T-helper 22 cell (primary cell): ENCODE results near the gene MCM3AP.

Experiments used
- DNase-seq: peaks from one replicate; pipeline ENCODE4 v3.0.0-alpha.2; 2020; ENCODE audit warnings: low read depth

Gene MCM3AP

GRCh38 chr21:46216132-46216747 lies 69.2 kb downstream of the MCM3AP start:
- DNase-seq: no peak

DNA sequence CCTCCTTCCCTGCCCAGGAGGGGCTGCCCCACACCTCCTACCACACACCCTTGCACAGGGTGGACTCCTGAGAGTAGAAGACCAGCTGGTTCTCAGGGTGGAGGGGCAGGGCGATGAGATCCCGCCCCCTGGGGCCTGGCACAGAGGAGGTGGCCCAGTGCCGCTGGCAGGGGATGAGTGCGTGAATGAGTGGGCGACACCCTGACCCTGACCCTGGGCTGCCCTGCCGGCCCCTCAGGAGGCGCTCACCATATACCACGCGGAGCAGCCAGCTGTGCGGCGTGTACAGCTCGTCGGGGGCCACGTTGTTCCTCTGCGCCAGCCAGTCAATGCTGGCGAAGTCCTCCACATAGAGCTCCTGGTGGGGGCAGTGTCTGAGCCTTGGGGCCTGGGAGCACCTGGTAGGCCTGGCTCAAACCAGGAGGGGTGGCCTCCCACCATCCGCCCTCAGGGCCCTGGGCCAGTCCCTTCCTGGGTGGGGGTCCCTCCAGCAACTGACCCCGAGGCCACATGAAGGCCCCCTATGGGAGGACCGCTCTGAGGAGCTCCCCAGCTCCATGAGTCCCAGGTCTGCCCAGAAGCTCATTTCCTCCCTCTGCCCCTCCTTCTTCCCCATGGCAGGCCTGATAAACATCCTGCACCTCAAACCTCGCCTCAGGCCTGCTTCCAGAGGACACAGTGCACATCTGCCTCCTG lies 69.8 kb downstream of the MCM3AP start:
- no peak for DNase-seq

GRCh38 chr21:46214478-46215340 lies 70.7 kb downstream of the MCM3AP start:
- DNase-seq: no peak

DNA sequence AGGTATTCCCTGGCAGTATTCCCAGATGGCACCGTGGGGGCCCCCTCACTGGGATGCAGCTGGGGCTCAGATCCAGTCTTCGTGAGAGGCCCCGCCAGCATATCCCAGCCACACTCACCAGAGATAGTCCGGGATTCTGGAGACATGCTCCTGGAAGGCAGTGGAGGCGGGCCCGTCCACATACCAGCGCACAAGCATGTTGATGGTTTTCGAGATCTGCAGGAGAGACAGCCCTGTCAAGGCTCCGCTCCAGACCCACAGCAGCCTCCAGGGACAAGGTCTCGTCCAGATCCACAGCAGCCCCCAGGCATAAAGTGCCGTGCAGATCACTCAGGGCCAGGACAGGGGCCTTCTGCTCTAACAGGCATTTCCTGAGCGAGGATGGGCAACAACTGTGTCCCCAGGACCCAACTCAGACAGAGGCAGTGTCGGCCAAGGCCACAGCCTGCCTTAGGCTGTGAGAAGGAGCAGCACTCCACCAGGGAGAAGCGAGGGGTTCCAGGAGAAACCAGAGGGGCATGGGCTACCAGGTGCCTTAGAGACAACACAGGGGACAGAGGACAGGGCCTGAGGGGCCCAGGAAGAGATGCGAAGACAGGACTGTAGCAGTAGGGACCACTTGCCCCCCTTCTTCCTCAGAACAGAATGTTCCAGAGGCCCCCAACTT lies 71.7 kb downstream of the MCM3AP start:
- no peak for DNase-seq

GRCh38 chr21:46212721-46213484 lies 72.5 kb downstream of the MCM3AP start:
- no peak for DNase-seq

- DNase-seq: no peak
Measured at GRCh38 chr21:46211786-46212720, 73.4 kb downstream of the MCM3AP start.

DNA sequence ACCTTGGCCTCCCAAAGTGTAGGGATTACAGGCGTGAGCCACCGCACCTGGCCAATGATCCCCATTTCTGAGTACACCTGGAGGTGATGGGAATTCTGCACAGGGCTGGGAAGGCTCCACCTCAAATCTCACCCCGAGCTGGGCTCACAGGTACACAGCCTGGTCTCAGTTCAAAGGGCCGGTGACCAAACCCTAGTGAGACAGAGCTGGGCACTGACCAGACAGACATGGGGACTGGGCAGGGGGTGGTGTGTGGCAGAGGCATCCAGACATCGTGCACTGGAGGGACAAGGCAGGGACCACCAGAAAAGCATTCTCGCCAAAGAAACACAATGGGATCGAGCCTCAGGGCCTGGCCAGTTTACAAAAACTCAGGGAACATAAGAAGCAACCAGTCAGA lies 74.0 kb downstream of the MCM3AP start:
- DNase-seq: no peak

DNA sequence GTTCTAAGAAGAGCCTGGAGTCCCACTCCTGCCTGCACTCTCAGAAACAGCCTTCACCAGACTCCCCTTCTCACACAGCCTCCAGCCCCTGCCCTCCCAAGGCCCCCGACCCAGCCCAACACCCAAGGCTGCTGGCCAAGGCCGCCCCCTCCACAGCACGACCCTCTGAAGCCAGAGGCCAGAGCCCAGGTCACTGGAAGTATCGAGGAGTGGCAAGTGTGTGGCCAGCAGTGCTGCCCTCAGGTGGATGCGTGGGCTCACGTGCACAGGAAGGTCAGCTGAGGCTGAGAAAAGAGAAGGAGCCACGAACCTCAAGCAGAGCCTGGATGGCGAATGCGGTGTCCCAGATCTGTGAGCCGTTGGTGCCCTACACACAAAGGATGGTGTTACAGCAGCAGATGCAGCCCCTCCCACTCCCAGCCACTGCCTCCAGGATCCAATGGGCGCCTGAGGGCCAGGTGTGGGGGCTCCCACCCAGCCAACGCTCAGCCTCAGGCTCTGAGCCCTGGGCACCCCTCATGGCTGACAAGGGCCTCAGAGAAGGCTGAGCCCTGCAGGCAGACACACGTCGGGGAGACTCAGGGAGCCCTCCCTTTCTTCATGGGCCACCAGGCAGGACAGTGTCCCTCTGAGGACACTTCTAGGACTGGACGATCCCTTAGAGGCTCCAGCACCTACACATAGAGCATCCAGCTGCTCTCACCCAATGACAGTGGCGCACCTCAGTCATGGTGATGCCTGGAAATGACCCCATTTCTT lies 74.9 kb downstream of the MCM3AP start:
- DNase-seq: no peak

DNA sequence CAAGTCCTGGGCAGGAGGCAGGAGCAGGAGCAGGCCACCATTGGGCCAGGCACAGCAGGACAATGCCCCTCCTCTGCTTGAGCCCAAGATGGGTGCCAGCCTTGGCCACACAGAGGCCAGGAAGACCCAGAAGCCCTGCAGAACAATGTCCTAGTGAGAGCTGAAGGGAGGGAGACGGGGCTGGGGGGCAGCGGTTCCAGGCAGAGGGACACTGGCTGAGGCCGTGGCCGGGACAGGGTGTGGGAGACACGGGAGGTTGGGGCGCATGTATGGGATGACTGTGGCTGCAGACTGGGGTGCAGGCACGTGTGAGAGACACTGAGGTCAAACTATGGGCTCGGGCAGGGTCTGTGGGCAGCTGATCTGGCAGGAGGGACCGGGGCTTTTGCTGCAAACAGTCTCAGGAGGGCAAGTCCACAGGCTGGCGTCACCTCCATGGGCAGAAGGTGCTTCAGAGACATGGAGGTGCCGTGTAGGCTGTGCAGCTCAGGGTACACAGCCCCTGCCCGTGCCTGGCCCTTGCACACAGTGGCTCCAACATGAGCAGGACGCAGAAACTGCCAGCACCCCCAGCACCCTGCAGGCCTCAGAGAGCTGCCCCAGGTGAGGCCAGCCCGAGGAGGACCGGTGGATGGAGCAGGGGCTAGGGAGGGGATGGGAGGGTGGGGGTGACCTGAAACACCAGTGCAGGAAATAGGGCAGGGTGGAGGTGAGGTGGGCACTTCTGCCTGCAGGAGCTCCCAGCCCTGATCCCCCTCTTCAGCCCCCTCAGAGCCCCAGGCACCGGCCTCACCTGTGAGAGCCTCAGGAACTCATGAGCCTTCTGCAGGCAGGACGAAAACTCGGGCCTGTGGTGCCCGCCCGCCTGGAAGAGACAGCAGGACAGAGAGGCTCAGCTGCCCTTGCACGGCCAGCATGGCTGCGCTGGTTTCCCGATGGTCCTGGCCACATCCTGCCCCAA lies 76.4 kb downstream of the MCM3AP start:
- no peak for DNase-seq

DNA sequence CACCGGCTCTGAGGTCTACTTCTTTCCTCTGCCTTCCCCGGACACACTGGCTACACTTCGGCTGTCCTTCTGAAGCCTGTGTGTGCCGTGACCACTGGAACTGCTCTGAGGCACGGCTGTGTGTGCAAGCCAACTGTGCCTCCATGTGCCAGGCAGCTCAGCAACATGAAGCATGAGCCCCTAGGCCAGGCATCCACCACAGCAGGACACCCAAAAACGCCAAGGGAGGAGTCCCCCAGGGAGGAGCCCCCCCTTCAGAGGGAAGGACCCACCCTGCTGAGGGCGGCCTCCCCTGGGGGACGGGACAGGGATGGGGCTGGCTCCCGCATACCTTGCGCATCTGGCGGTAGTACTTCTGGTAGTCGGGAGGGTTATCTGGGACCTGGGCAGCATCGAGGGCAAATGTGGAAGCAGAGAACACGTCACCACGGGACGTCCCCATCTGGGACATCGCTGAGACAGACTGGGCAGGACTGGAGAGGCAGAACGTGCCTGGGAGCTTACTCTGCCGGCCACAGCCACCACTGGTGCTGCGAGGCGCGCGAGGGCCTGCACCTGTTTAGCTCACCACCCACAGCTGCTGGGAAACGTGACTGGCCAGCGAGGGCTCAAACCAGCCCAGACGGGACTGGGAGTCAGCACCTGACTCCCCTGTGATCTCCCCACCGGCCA lies 77.4 kb downstream of the MCM3AP start:
- no peak for DNase-seq

DNA sequence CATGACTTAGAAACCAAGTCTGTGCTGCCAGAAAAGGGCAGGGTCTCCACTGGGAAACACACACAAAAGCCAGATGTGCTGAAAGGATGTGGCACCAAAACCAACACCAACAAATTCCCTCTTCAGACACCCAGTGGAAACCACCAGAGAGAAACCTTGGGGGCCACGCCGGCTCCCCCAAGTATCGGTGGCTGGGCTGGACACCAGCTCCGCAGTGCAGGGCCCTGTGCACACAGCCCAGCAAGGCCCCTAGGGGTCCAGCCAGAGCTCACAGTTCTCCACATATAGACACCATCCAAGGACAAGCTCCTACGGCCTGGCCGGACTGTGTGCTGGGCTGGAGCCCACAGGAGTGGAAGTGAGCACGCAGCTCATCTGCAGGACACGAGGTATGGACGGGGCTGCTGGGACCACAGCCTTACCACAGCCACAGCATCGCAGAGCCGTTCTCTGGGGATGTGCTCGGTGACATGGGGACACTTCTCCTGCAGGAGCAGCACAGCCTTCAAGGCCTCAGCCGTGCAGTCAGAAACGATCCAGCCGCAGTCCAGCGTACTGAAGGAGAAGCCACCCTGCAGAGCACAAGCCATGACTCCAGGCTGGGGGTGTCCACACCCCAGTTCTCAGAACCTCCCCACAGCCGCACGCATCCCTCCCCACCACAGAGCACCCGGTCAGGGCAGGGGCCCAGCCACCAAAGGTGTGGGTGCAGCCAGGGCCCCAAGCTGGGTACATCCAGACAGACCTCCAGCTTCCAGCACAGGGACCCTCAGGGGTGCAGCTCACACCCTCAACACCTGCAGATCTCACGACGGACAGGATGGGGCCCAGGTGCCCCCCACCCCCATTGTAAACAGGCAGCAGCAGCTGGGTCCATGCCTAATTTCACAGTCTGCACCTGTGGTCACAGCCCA lies 78.1 kb downstream of the MCM3AP start:
- DNase-seq: no peak

DNA sequence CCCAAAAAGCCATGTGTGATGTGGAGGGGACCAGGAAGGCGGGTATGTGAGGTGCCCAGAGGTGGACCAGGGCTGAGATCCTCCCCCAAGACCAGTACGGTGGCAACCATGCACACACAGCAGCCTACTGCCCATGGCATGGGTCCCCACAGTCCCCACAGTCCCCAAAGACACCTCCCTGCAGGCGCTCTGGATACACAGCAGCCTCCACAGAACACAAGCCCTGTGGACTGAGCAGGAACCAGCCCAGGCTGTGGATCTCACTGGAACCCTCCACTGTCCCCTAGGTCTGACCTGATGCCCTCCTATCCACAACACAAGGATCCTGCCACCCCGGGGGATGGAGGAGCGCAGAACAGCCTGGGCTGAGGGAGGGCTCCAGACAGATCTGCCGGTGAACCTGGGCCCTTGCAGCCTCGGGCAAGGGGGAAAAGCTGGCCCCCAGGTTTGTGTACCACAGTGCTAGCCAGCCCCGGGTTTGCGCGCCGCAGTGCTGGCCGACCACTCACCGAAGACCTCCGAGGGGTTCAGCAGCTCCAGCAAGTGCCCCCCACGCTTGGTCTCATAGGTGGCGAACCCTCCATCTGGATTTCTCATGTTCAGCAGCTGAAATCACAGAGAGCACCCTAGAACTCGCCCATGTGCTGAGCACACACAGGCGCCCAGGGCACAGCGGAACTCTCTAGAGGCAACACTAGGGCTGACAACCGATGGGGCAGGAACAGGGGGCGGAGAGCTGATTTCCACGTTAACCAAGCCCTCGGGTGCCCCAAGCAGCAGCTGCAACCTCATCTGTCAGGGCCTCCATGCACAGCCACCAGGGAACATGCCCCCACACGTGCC lies 79.0 kb downstream of the MCM3AP start:
- no peak for DNase-seq

DNA sequence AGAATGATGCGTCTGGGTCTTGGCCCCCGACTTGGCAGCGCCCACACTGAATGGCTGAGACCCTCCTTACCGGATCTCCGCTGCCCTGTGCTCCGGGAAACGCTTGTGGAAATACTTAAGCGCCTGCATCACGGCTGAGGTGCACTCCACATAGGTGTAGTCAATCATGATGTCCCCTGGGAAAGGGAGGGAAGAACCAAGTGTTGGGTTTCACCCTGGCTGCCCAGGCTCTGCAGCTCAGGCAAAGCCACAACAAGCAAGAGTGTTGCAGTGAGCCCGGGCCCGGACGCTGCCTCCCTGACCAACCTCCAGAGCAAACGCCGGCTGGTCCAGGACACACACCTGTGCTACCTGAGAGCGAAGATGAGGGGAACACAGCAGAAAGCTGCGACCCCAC lies 79.6 kb downstream of the MCM3AP start:
- DNase-seq: no peak

- no peak for DNase-seq
Measured at GRCh38 chr21:46205166-46205565, 80.2 kb downstream of the MCM3AP start.

DNA sequence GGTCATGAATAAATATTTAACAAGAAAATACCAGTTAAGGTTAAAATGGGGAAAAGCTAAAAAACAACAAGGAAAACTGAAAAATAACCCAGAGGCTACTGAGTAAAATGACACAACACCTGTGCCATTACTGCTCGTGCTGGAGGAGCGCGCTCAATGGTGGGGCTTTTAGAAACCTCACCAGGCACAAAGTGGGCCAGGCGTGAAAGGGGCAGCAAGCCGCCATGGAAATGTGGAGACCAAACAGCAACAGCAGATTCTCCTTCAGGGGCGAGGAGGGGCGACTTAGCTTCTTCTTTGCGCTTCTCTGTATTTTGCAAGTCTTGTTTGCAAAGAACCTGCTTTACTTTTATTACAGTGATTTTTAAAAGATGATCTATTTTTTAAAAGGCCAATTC lies 82.2 kb downstream of the MCM3AP start:
- DNase-seq: no peak

GRCh38 chr21:46202592-46203202 lies 82.7 kb downstream of the MCM3AP start:
- no peak for DNase-seq
